Activated T-helper 17 cell treated with anti-CD3 and anti-CD28 coated beads, Interleukin-2, amount 50 U/mL, for 72 hours (primary cell): ENCODE data around the gene IQCE. TPM values are rescaled to one million over a fixed set of nuclear protein-coding genes. Genes with fewer than 3 reads are reported as not detected.
"Not testable (repeated sequence)": the region's sequence is repeated elsewhere in the genome, so short reads cannot be mapped to it uniquely, and the experiment has no call there.

Experiments
- ATAC-seq: fragments of 150-1000 bp; cut with Tn5 transposase; replicated peaks from 2 replicates; pipeline ENCODE4 v1.10.0; 2021; ENCODE audit warnings: mild to moderate bottlenecking, moderate library complexity
- H3K27ac Mint-ChIP-seq: one replicate; pipeline ENCODE4 v1.8.0; 2022; ENCODE audit warnings: mixed read lengths
- H3K27me3 Mint-ChIP-seq: one replicate; pipeline ENCODE4 v1.8.0; 2022; ENCODE audit warnings: mixed read lengths
- H3K36me3 Mint-ChIP-seq: one replicate; pipeline ENCODE4 v1.8.0; 2022; ENCODE audit warnings: low read depth, mild to moderate bottlenecking, mixed read lengths
- H3K4me1 Mint-ChIP-seq: one replicate; pipeline ENCODE4 v1.8.0; 2022; ENCODE audit warnings: mixed read lengths
- H3K4me3 Mint-ChIP-seq: one replicate; pipeline ENCODE4 v1.8.0; 2022; ENCODE audit warnings: mild to moderate bottlenecking, mixed read lengths
- H3K9me3 Mint-ChIP-seq: one replicate; pipeline ENCODE4 v1.8.0; 2022; ENCODE audit warnings: mixed read lengths
- total RNA-seq, 2 donors: library from RNA; stranded (reverse); gene quantifications; one replicate each; pipeline ENCODE4 v1.2.3, GENCODE V29; 2022

IQCE gene
- total RNA-seq, 2 donors from 2014 or later = 11.2 to 15.3 TPM

GRCh38 chr7:2583798-2584580, 25.2 kb downstream of the IQCE start:
- H3K27me3 Mint-ChIP-seq = no peaks in the 10 kb centered on the region

GRCh38 chr7:2585446-2585845, 26.7 kb downstream of the IQCE start:
- H3K36me3 Mint-ChIP-seq = peaks cover 10% of the 10 kb centered on the region
- H3K27ac Mint-ChIP-seq = no peak overlapping the region
- no peak for ATAC-seq
- no peaks in the 10 kb centered on the region for H3K4me1 Mint-ChIP-seq
- no peak overlapping the region for H3K4me3 Mint-ChIP-seq
- H3K9me3 Mint-ChIP-seq = no peaks in the 10 kb centered on the region
- no peaks in the 10 kb centered on the region for H3K27me3 Mint-ChIP-seq

More at GRCh38 chr7:2583798-2584580, 25.2 kb downstream of the IQCE start:
- H3K4me3 Mint-ChIP-seq = no peak overlapping the region
- no peaks in the 10 kb centered on the region for H3K9me3 Mint-ChIP-seq
- no peak overlapping the region for H3K27ac Mint-ChIP-seq
- peaks cover 9% of the 10 kb centered on the region for H3K36me3 Mint-ChIP-seq
- no peaks in the 10 kb centered on the region for H3K4me1 Mint-ChIP-seq
- ATAC-seq = no peak

- no peak overlapping the region for H3K27ac Mint-ChIP-seq
- H3K4me1 Mint-ChIP-seq = no peaks in the 10 kb centered on the region
- H3K27me3 Mint-ChIP-seq = no peaks in the 10 kb centered on the region
- no peak overlapping the region for H3K4me3 Mint-ChIP-seq
- no peaks in the 10 kb centered on the region for H3K9me3 Mint-ChIP-seq
- ATAC-seq = no peak
- H3K36me3 Mint-ChIP-seq = peaks cover 14% of the 10 kb centered on the region
Observed at GRCh38 chr7:2586326-2587020, 27.7 kb downstream of the IQCE start.

- Mint-ChIP-seq H3K4me3 (no peak overlapping the region), H3K36me3 (peaks cover 17% of the 10 kb centered on the region), H3K27me3 (no peaks in the 10 kb centered on the region), H3K4me1 (no peaks in the 10 kb centered on the region), H3K27ac (no peak overlapping the region), H3K9me3 (no peaks in the 10 kb centered on the region)
- no peak for ATAC-seq
Observed at GRCh38 chr7:2587134-2587533, 28.4 kb downstream of the IQCE start.

GRCh38 chr7:2587778-2588177, 29.0 kb downstream of the IQCE start:
- H3K27me3 Mint-ChIP-seq = no peaks in the 10 kb centered on the region
- ATAC-seq = no peak
- no peaks in the 10 kb centered on the region for H3K4me1 Mint-ChIP-seq
- H3K4me3 Mint-ChIP-seq = no peak overlapping the region
- no peaks in the 10 kb centered on the region for H3K9me3 Mint-ChIP-seq
- H3K27ac Mint-ChIP-seq = no peak overlapping the region
- peaks cover 22% of the 10 kb centered on the region for H3K36me3 Mint-ChIP-seq

- Mint-ChIP-seq H3K27me3 (no peaks in the 10 kb centered on the region), H3K36me3 (peaks cover 24% of the 10 kb centered on the region), H3K9me3 (no peaks in the 10 kb centered on the region), H3K4me1 (no peaks in the 10 kb centered on the region), H3K27ac (no peak overlapping the region), H3K4me3 (no peak overlapping the region)
- ATAC-seq = no peak
Observed at GRCh38 chr7:2589341-2589740, 30.6 kb downstream of the IQCE start.

- H3K27ac Mint-ChIP-seq, H3K9me3 Mint-ChIP-seq, H3K4me3 Mint-ChIP-seq, ATAC-seq, H3K4me1 Mint-ChIP-seq, H3K27me3 Mint-ChIP-seq: not testable (repeated sequence)
- H3K36me3 Mint-ChIP-seq = peaks cover 24% of the 10 kb centered on the region
Observed at GRCh38 chr7:2589941-2590340, 31.2 kb downstream of the IQCE start.

- no peak overlapping the region for H3K27ac Mint-ChIP-seq
- no peak overlapping the region for H3K4me3 Mint-ChIP-seq
- H3K27me3 Mint-ChIP-seq = no peaks in the 10 kb centered on the region
- H3K36me3 Mint-ChIP-seq = peaks cover 27% of the 10 kb centered on the region
- no peaks in the 10 kb centered on the region for H3K4me1 Mint-ChIP-seq
- H3K9me3 Mint-ChIP-seq = no peaks in the 10 kb centered on the region
- no peak for ATAC-seq
Observed at GRCh38 chr7:2592375-2592865, 33.6 kb downstream of the IQCE start.

- Mint-ChIP-seq H3K4me3 (no peak overlapping the region), H3K27ac (no peak overlapping the region), H3K9me3 (no peaks in the 10 kb centered on the region), H3K4me1 (no peaks in the 10 kb centered on the region), H3K36me3 (peaks cover 27% of the 10 kb centered on the region), H3K27me3 (no peaks in the 10 kb centered on the region)
- no peak for ATAC-seq
Observed at GRCh38 chr7:2593036-2593727, 34.4 kb downstream of the IQCE start.

GRCh38 chr7:2594599-2594998, 35.8 kb downstream of the IQCE start:
- no peak overlapping the region for H3K27ac Mint-ChIP-seq
- ATAC-seq = no peak
- H3K36me3 Mint-ChIP-seq = peaks cover 37% of the 10 kb centered on the region
- no peaks in the 10 kb centered on the region for H3K9me3 Mint-ChIP-seq
- H3K4me1 Mint-ChIP-seq = no peaks in the 10 kb centered on the region
- H3K4me3 Mint-ChIP-seq = no peak overlapping the region
- H3K27me3 Mint-ChIP-seq = no peaks in the 10 kb centered on the region

GRCh38 chr7:2595258-2595860, 36.6 kb downstream of the IQCE start:
- H3K9me3 Mint-ChIP-seq = no peaks in the 10 kb centered on the region
- peaks cover 45% of the 10 kb centered on the region for H3K36me3 Mint-ChIP-seq
- no peaks in the 10 kb centered on the region for H3K27me3 Mint-ChIP-seq
- no peak overlapping the region for H3K4me3 Mint-ChIP-seq
- H3K4me1 Mint-ChIP-seq = no peaks in the 10 kb centered on the region
- H3K27ac Mint-ChIP-seq = no peak overlapping the region
- no peak for ATAC-seq

- peaks cover 44% of the 10 kb centered on the region for H3K36me3 Mint-ChIP-seq
- no peaks in the 10 kb centered on the region for H3K9me3 Mint-ChIP-seq
- H3K4me3 Mint-ChIP-seq = no peak overlapping the region
- no peak for ATAC-seq
- no peaks in the 10 kb centered on the region for H3K27me3 Mint-ChIP-seq
- no peak overlapping the region for H3K27ac Mint-ChIP-seq
- no peaks in the 10 kb centered on the region for H3K4me1 Mint-ChIP-seq
Observed at GRCh38 chr7:2596464-2597272, 37.9 kb downstream of the IQCE start.

GRCh38 chr7:2597273-2597640, 38.5 kb downstream of the IQCE start:
- Mint-ChIP-seq H3K27me3 (no peaks in the 10 kb centered on the region), H3K4me3 (no peak overlapping the region), H3K9me3 (no peaks in the 10 kb centered on the region), H3K36me3 (peaks cover 40% of the 10 kb centered on the region), H3K4me1 (no peaks in the 10 kb centered on the region), H3K27ac (no peak overlapping the region)
- no peak for ATAC-seq
